GM12875 (cell line): ENCODE measurements around the gene FOXRED1.
"Not testable (repeated sequence)": the region's sequence is repeated elsewhere in the genome, so short reads cannot be mapped to it uniquely, and the experiment has no call there.

Source experiments
- H3K4me3 ChIP-seq: one replicate; pipeline ENCODE4 v1.5.1; 2011; ENCODE audit warnings: low read depth, low read length, control low read depth
- TF ChIP-seq, protein P1 (sequence below): IDR thresholded peaks from 2 replicates; pipeline ENCODE4 v1.5.1; 2011; ENCODE audit warnings: low read depth, mild to moderate bottlenecking, control low read depth, inconsistent platforms, low read length, moderate library complexity, borderline replicate concordance; ENCODE audit not compliant: insufficient read depth

FOXRED1 gene

DNA sequence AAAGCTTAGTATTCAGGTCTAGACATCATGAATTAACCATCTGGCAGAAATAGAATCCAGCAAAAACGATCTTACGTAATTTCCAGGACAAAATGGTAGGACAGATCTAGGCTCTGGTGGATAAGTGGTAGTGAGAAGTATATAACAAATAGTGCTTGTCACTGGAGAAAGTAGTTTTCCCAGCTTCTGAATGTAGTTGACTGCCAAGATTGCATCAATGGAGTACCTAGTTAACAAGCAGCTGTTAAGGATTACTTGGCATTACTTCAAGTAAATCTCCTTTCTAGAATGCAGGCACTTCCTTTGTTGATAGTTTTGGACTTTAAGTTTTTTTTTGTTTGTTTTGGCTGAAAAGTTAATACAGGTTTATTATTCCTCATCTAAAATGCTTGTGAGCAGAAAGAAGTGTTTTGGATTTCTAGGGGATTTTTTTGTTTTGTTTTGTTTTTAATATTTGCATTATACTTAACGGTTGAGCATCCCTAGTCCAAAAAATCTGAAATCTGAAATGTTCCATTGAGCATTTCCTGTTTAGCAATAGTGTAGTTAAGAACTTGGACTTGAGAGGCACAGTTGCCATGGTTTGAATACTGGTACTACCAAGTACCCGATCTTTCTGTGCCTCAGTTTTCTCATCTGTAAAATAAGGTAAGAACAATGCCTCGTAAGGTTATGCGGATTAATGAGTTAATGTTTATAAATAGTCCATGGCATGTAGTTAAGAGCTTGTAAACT is 37.1 kb upstream of the FOXRED1 start:
- H3K4me3 ChIP-seq, result no peak overlapping the region
- TF ChIP-seq, protein P1, sequence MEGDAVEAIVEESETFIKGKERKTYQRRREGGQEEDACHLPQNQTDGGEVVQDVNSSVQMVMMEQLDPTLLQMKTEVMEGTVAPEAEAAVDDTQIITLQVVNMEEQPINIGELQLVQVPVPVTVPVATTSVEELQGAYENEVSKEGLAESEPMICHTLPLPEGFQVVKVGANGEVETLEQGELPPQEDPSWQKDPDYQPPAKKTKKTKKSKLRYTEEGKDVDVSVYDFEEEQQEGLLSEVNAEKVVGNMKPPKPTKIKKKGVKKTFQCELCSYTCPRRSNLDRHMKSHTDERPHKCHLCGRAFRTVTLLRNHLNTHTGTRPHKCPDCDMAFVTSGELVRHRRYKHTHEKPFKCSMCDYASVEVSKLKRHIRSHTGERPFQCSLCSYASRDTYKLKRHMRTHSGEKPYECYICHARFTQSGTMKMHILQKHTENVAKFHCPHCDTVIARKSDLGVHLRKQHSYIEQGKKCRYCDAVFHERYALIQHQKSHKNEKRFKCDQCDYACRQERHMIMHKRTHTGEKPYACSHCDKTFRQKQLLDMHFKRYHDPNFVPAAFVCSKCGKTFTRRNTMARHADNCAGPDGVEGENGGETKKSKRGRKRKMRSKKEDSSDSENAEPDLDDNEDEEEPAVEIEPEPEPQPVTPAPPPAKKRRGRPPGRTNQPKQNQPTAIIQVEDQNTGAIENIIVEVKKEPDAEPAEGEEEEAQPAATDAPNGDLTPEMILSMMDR, result no peak

DNA sequence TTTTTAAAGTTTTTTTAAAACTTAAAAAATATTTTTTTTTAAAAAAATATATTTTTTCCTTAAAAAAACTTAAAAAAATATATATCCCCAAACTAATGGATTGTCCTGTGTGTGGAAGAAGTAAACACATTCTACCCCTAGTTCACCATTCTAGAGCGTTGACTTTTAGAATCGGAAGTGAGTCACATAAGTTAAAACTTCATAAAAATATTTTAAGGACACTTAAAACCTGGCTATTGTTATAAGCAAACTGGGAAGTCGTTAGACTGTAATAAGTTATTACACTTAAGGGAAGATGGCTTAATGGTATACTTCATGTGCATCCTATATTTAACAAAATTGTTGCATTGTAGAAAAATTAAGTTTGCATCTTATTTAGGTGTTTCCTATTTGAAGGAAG is 36.3 kb upstream of the FOXRED1 start:
- TF ChIP-seq, protein P1, result no peak
- no peak overlapping the region for H3K4me3 ChIP-seq

DNA sequence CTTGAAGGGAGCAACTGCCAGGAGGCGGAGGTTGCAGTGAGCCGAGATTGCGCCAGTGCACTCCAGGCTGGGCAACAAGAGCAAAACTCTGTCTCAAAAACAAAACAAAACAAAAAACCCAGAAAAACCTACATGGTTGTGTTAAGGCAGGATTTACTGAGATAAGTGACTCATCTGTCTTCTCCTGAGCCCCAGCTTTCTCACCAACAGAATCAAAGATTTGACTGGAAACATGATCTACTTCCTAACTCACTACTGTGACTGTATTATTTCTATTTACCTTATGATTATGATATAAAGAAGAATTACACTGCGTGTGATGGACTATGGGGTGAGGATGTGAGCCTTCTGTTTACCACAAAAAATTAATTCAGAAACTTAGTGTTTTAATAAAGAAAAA is 35.6 kb upstream of the FOXRED1 start:
- TF ChIP-seq, protein P1, result no peak
- H3K4me3 ChIP-seq, result no peak overlapping the region

DNA sequence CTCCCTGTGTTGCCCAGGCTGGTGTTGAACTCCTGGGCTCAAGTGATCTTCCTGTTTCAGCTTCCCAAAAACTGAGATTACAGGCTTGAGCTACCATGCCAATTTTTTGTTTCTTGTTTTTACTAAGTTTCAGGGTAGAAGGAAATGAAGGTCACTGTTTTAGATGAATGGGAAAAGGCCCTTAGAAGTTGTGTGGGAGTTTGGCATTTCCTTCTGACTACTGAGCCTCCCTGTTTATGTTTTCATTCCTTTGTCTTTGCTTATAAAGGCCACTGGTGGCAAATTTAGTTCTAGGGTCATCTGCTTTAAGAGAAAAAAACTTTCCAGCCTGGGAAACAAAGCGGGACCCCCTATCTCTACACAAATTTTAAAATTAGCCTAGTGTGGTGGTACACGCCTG is 22.3 kb upstream of the FOXRED1 start:
- TF ChIP-seq, protein P1, result no peak
- H3K4me3 ChIP-seq, result no peak overlapping the region

DNA sequence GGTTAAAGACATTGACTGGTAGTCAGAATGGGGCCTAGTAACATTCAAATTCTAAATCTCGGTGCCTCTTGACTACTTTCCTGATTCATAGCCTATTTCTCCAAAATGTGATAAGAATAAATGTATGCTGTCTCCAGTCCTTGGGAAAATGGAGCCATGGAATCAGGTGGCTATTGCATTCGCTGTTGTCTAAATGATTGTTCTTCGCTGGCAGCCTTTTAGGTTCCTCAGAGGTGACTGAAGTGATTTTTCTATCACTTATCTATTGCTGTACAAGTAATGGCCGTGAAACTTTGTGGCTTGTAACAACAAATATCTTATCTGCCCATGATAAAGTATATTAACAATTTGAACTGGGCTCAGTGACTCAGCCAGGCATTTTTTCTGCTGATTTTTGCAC is 15.7 kb upstream of the FOXRED1 start:
- TF ChIP-seq, protein P1, result no peak
- no peak overlapping the region for H3K4me3 ChIP-seq

DNA sequence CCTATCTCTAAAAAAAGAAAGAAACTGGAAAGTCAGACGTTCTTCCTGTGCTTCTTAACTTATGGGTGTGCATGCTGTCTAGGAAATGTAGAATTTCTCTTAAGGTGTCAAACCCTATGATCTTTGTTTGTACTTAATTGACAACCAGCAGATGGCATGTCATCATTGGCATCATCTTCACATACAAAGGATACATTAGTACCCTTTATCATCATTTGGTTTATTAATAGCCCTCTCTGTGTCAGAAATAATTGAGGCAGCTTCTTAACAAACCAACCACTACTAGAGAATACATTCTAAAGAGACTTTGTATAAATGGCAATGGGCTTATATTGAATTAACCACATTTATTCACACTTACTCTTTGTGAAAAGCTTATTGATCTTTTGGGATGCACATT is 14.1 kb upstream of the FOXRED1 start:
- TF ChIP-seq, protein P1, result no peak
- H3K4me3 ChIP-seq, result no peak overlapping the region

DNA sequence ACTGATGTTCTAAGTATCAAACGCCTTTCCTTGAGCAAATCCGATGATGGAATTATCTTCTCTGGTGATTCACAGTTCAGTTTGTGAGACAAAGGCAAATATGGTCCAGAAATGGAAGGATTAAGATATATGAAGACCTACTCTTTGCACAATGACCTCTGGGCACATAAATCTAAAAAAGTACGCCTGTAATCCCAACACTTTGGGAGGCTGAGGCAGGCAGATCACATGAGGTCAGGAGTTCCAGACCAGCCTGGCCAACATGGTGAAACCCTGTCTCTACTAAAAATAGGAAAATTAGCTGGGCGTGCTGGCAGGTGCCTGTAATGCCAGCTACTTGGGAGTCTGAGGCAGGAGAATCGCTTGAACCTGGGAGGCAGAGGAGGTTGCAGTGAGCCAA is 13.4 kb upstream of the FOXRED1 start:
- H3K4me3 ChIP-seq, result not testable (repeated sequence)

DNA sequence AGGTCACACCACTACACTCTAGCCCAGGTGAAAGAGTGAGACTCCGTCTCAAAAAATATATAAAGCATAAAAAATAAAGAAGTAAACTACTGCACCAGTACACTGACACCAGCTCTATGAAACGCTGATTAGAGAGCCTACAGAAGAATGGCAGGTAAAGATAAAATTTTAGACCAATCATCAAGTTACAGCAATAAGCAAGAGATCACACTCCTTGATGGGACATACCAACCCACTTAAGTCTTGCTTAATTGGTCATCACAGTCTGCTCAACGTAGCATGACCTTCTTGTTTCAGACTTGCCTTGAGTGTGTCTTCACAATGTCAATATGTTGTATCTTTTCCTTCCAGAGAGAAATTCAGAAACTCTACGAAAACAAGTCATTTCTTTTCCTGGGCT is 12.7 kb upstream of the FOXRED1 start:
- no peak overlapping the region for H3K4me3 ChIP-seq
- TF ChIP-seq, protein P1, result no peak
